Left lung (tissue), 10 donors: ENCODE measurements around the gene OR8S1. TPM values are rescaled to one million over a fixed set of nuclear protein-coding genes. Genes with fewer than 3 reads are reported as not detected.

Experiments
- ATAC-seq: fragments of 200-7000 bp; cut with Tn5 transposase; one replicate; pipeline ENCODE4 v1.9.1; 2020; ENCODE audit warnings: moderate library complexity
- DNase-seq, 4 donors: peaks; one replicate each; pipeline ENCODE4 v3.0.0-alpha.2; 2013 to 2020
- H3K27ac ChIP-seq, 2 donors: fragments of 200-600 bp; sonication (generic) in 1 of 2; one replicate each; pipeline versions ENCODE4 v1.5.0 to v1.8.0; 2020 to 2021
- H3K27me3 ChIP-seq, 2 donors: fragments of 200-600 bp; sonication (generic) in 1 of 2; one replicate each; pipeline versions ENCODE4 v1.5.0 to v1.8.0; 2020 to 2021
- H3K36me3 ChIP-seq, 2 donors: fragments of 200-600 bp; sonication (generic) in 1 of 2; one replicate each; pipeline versions ENCODE4 v1.5.0 to v1.8.0; 2020 to 2021
- H3K4me1 ChIP-seq, 2 donors: fragments of 200-600 bp; one replicate each; pipeline ENCODE4 v1.8.0; 2021
- H3K4me3 ChIP-seq, 2 donors: fragments of 200-600 bp; sonication (generic) in 1 of 2; one replicate each; pipeline versions ENCODE4 v1.5.0 to v1.8.0; 2020 to 2021; ENCODE audit warnings: mild to moderate bottlenecking in 1 of 2
- H3K9me3 ChIP-seq, 2 donors: fragments of 200-600 bp; sonication (generic) in 1 of 2; one replicate each; pipeline versions ENCODE4 v1.5.0 to v1.8.0; 2020 to 2021
- CTCF ChIP-seq, 2 donors: fragments of 200-600 bp; sonication (generic) in 1 of 2; IDR thresholded peaks; one replicate each; pipeline versions ENCODE4 v1.5.0 to v1.8.0; 2021; ENCODE audit warnings: antibody characterized with exemption in 2 of 2
- intact Hi-C, 2 donors: fragments of 100-400 bp; cut with DNase I; formaldehyde crosslinking; loops; one replicate each; pipeline versions ENCODE4 v1.11.2 to v1.14.2; 2022
- polyA plus RNA-seq, 6 donors: library from polyadenylated mRNA; unstranded; fragments of 120-200 nt; gene quantifications; one replicate each; pipeline ENCODE4 v1.2.1, GENCODE V29; 2013; ENCODE audit not compliant: insufficient read length in 6 of 6
- total RNA-seq, 2 donors: library from RNA; stranded (reverse); fragmentation: NEBNext Ultra II Directional; extraction: Animal tissue kit (Norgen Biotek cat#: 25700); gene quantifications; one replicate each; pipeline ENCODE4 v1.2.1, GENCODE V29; 2021
- donor health status: DM: no; HTN: yes; CAD: no.
- donor health status: DM: no; HTN: no; CAD: no.

Gene OR8S1
- total and polyA plus RNA-seq, 8 donors, result not detected

- Histone ChIP-seq H3K4me1 (peaks cover 0 to 4% of the 10 kb centered on the region in 2 donors), H3K36me3 (no peaks in the 10 kb centered on the region), H3K27me3 (peaks cover 0 to 4% of the 10 kb centered on the region in 2 donors), H3K4me3 (no peak overlapping the region), H3K27ac (no peak overlapping the region), H3K9me3 (no peaks in the 10 kb centered on the region)
- no peak for ATAC-seq
- intact Hi-C loops, result no loop called here
- DNase-seq, result no peak
- no peak for TF ChIP-seq CTCF (IDR thresholded peaks at IDR 0.05)
Observed at GRCh38 chr12:48557919-48558318, 32.5 kb downstream of the OR8S1 start.

GRCh38 chr12:48567731-48568130 is 42.3 kb downstream of the OR8S1 start:
- Histone ChIP-seq H3K9me3 (no peaks in the 10 kb centered on the region), H3K27me3 (no peaks in the 10 kb centered on the region), H3K36me3 (no peaks in the 10 kb centered on the region), H3K4me3 (no peak overlapping the region), H3K27ac (no peak overlapping the region), H3K4me1 (no peaks in the 10 kb centered on the region)
- ATAC-seq, result no peak
- no peak for TF ChIP-seq CTCF (IDR thresholded peaks at IDR 0.05)
- DNase-seq, result no peak
- intact Hi-C loops, result no loop called here

GRCh38 chr12:48569946-48570345 is 44.5 kb downstream of the OR8S1 start, which contains the start of gene LALBA:
TSS of gene LALBA (minus strand) at chr12:48570046. CDS start at chr12:48570020, 26 bp downstream.
- Histone ChIP-seq H3K36me3 (no peaks in the 10 kb centered on the region), H3K27ac (no peak within 1 kb of the TSS), H3K9me3 (no peaks in the 10 kb centered on the region), H3K4me1 (no peaks in the 10 kb centered on the region), H3K27me3 (no peaks in the 10 kb centered on the region), H3K4me3 (no peak within 1 kb of the TSS)
- TF ChIP-seq CTCF (IDR thresholded peaks at IDR 0.05), result no peak
- ATAC-seq (no peak), DNase-seq (no peak)
- intact Hi-C loops, result no loop called here

GRCh38 chr12:48572326-48572725 is 46.9 kb downstream of the OR8S1 start:
- TF ChIP-seq CTCF (IDR thresholded peaks at IDR 0.05), result no peak
- H3K27ac ChIP-seq, result no peak overlapping the region
- no peak for ATAC-seq
- no peak overlapping the region for H3K4me3 ChIP-seq
- no peak for DNase-seq
- H3K27me3 ChIP-seq, result no peaks in the 10 kb centered on the region
- intact Hi-C loops, result no loop called here
- no peaks in the 10 kb centered on the region for H3K36me3 ChIP-seq
- no peaks in the 10 kb centered on the region for H3K9me3 ChIP-seq
- no peaks in the 10 kb centered on the region for H3K4me1 ChIP-seq

Other genes starting within 250 kb of the OR8S1 start
- 10 to 100 TPM; 17.5 to 20.8 TPM for gene ZNF641, start 174.7 kb upstream of the OR8S1 start, total RNA-seq
- gene ZNF641, start 174.7 kb upstream of the OR8S1 start, polyA plus RNA-seq, result 10 to 100 TPM; 26.0 to 32.6 (median 29.4) TPM
- not detected for gene ANP32D, start 53.1 kb upstream of the OR8S1 start, total RNA-seq
- gene ANP32D, start 53.1 kb upstream of the OR8S1 start, polyA plus RNA-seq, result under 1 TPM in 4 of 6 donors, not detected in 2; 0.17 to 0.43 (median 0.29) TPM
- not detected for gene C12orf54, start 43.1 kb upstream of the OR8S1 start, total RNA-seq
- 1 to 10 TPM in 2 of 6 donors, under 1 TPM in 4; 0.35 to 1.7 (median 0.81) TPM for gene C12orf54, start 43.1 kb upstream of the OR8S1 start, polyA plus RNA-seq
- gene LALBA, start 44.4 kb downstream of the OR8S1 start, total RNA-seq, result not detected
- not detected for gene LALBA, start 44.4 kb downstream of the OR8S1 start, polyA plus RNA-seq
- 10 to 100 TPM; 28.0 to 30.6 TPM for gene KANSL2, start 156.6 kb downstream of the OR8S1 start, total RNA-seq
- gene KANSL2, start 156.6 kb downstream of the OR8S1 start, polyA plus RNA-seq, result 10 to 100 TPM; 47.8 to 58.3 (median 52.2) TPM
- 10 to 100 TPM; 28.7 to 36.2 TPM for gene CCNT1, start 191.1 kb downstream of the OR8S1 start, total RNA-seq
- 10 to 100 TPM; 30.7 to 34.2 (median 31.3) TPM for gene CCNT1, start 191.1 kb downstream of the OR8S1 start, polyA plus RNA-seq